Loucy (cell line): Measurements from ENCODE around the gene CACNA1C.

Experiments
- EZH2phosphoT487 ChIP-seq: fragments of 200-600 bp; IDR thresholded peaks from 2 replicates; pipeline ENCODE4 v1.6.1; 2018; ENCODE audit warnings: antibody characterized with exemption, mild to moderate bottlenecking, moderate library complexity, borderline replicate concordance
- TF ChIP-seq, protein P1 (sequence below): fragments of 200-600 bp; sonication (generic); conservative IDR thresholded peaks from 2 replicates; pipeline ENCODE4 v1.5.1; 2014; ENCODE audit warnings: mild to moderate bottlenecking, antibody characterized with exemption, low read length

DNA sequence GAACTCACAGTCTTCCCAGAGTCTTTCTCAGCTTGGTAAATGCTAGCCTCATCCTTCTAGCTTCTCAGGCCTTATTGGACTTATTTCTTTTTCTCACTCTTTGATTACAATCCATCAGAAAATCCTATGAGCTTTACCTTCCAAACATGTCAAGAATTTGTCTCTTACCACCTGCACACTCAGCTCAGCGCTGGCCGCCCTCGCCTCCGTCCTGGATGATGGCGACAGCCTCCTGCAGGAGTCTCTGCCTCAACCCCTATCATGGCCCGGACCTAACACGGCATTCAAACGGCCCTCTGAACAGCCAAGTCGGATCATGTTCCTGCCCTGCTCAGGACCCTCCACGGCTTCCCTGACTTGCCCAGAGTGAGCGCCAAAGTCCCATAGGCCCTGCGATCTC is 408.9 kb downstream of the CACNA1C start:
- TF ChIP-seq, protein P1, sequence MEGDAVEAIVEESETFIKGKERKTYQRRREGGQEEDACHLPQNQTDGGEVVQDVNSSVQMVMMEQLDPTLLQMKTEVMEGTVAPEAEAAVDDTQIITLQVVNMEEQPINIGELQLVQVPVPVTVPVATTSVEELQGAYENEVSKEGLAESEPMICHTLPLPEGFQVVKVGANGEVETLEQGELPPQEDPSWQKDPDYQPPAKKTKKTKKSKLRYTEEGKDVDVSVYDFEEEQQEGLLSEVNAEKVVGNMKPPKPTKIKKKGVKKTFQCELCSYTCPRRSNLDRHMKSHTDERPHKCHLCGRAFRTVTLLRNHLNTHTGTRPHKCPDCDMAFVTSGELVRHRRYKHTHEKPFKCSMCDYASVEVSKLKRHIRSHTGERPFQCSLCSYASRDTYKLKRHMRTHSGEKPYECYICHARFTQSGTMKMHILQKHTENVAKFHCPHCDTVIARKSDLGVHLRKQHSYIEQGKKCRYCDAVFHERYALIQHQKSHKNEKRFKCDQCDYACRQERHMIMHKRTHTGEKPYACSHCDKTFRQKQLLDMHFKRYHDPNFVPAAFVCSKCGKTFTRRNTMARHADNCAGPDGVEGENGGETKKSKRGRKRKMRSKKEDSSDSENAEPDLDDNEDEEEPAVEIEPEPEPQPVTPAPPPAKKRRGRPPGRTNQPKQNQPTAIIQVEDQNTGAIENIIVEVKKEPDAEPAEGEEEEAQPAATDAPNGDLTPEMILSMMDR, result no peak
- TF ChIP-seq EZH2phosphoT487, result no peak
